GM12878 (cell line): Measurements from ENCODE around the gene RDM1. TPM values are rescaled to one million over a fixed set of nuclear protein-coding genes. Genes with fewer than 3 reads are reported as not detected.

Experiments used
- ATAC-seq: fragments of 200-7000 bp; cut with Tn5 transposase; 3 replicates; pipeline ENCODE4 v1.9.1; 2020; ENCODE audit warnings: mild to moderate bottlenecking, moderate library complexity
- BruUV-seq: library from RNA; stranded (reverse); fragments of 400-500 nt; replicated peaks from 2 replicates; lab custom pipeline; 2021; lab: Mats Ljungman, UMichigan
- CTCF ChIA-PET: fragments of 300-600 bp; sonication (Branson Sonifier 250); formaldehyde crosslinking; extraction: SDS; loops from one replicate; lab custom pipeline; 2021; ENCODE audit warnings: inconsistent platforms; lab: Yijun Ruan, JAX
- POLR2A ChIA-PET: fragments of 350-600 bp; formaldehyde crosslinking; extraction: SDS; loops from one replicate; lab custom pipeline; 2021; ENCODE audit warnings: inconsistent platforms; lab: Charles Lee
- RAD21 ChIA-PET: fragments of 300-600 bp; sonication (Branson Sonifier 250); formaldehyde crosslinking; loops from one replicate; lab custom pipeline; 2023; ENCODE audit warnings: antibody characterized with exemption; ENCODE audit not compliant: unreplicated experiment; lab: Charles Lee
- SMC1A ChIA-PET: fragments of 300-600 bp; sonication (Branson Sonifier 250); formaldehyde crosslinking; loops from one replicate; lab custom pipeline; 2023; ENCODE audit not compliant: unreplicated experiment, uncharacterized antibody; lab: Charles Lee
- DNase-seq: peaks from one replicate; pipeline ENCODE4 v3.0.0-alpha.2; 2011; ENCODE audit warnings: low read depth, low spot score
- FAIRE-seq: peaks from 3 replicates; lab custom pipeline; 2011; peaks lifted over from hg19 to GRCh38; lab: Jason Lieb, UNC
- H2AFZ ChIP-seq: 2 replicates; pipeline ENCODE4 v1.6.0; 2011; ENCODE audit warnings: low read depth, low read length, control low read depth; ENCODE audit not compliant: control insufficient read depth
- H3K27ac ChIP-seq: 2 replicates; pipeline ENCODE4 v1.5.1; 2011; ENCODE audit warnings: control low read depth; ENCODE audit not compliant: control insufficient read depth, insufficient read depth
- H3K27me3 ChIP-seq, 2 experiments: replicated peaks in 1 of 2; 2 replicates each; pipeline versions ENCODE4 v1.6.0 to v1.6.1; 2011; ENCODE audit warnings: low read length in 1 of 2; ENCODE audit not compliant: control insufficient read depth in 2 of 2, insufficient read depth in 2 of 2
- H3K36me3 ChIP-seq, 2 experiments: 2 replicates each; pipeline ENCODE4 v1.5.1; 2011; ENCODE audit warnings: low read length in 1 of 2; ENCODE audit not compliant: control insufficient read depth in 2 of 2, insufficient read depth in 2 of 2
- H3K4me1 ChIP-seq: 2 replicates; pipeline ENCODE4 v1.6.1; 2011; ENCODE audit warnings: mild to moderate bottlenecking, low read length, moderate library complexity, mixed read lengths; ENCODE audit not compliant: control insufficient read depth, insufficient read depth
- H3K4me2 ChIP-seq: 2 replicates; pipeline ENCODE4 v1.6.0; 2011; ENCODE audit warnings: control low read depth; ENCODE audit not compliant: control insufficient read depth, insufficient read depth
- H3K4me3 ChIP-seq: fragments of 200-600 bp; sonication (generic); 2 replicates; pipeline ENCODE4 v1.5.1; 2016
- H3K79me2 ChIP-seq: 2 replicates; pipeline ENCODE4 v1.6.0; 2011; ENCODE audit warnings: low read length; ENCODE audit not compliant: control insufficient read depth, insufficient read depth
- H3K9ac ChIP-seq: 2 replicates; pipeline ENCODE4 v1.8.0; 2011; ENCODE audit warnings: low read length, control low read depth, mixed read lengths; ENCODE audit not compliant: control insufficient read depth, insufficient read depth
- H3K9me3 ChIP-seq: replicated peaks from 3 replicates; pipeline ENCODE4 v1.5.1; 2011; ENCODE audit warnings: mild to moderate bottlenecking, low read length; ENCODE audit not compliant: control insufficient read depth, insufficient read depth
- H4K20me1 ChIP-seq: 2 replicates; pipeline ENCODE4 v1.6.0; 2011; ENCODE audit not compliant: control insufficient read depth, insufficient read depth
- ATF7 ChIP-seq: fragments of 450-650 bp; IDR thresholded peaks from 2 replicates; pipeline ENCODE4 v1.6.1; 2016; ENCODE audit warnings: low read depth, mild to moderate bottlenecking
- BRCA1 ChIP-seq: IDR thresholded peaks from 2 replicates; pipeline ENCODE4 v1.6.1; 2011; ENCODE audit warnings: low read depth, low read length, improper control_type of control experiment
- CBX5 ChIP-seq: sonication (generic); IDR thresholded peaks from 2 replicates; pipeline ENCODE4 v1.6.1; 2016; ENCODE audit warnings: low read depth, moderate library complexity, mild to moderate bottlenecking, inconsistent platforms
- CHD1 ChIP-seq: IDR thresholded peaks from 2 replicates; pipeline ENCODE4 v1.6.1; 2012; ENCODE audit warnings: low read depth, low read length, improper control_type of control experiment
- MTA2 ChIP-seq: fragments of 450-650 bp; IDR thresholded peaks from 2 replicates; pipeline ENCODE4 v1.6.1; 2016; ENCODE audit warnings: low read depth, mild to moderate bottlenecking, moderate library complexity
- MYC ChIP-seq: IDR thresholded peaks from 2 replicates; pipeline ENCODE4 v1.6.1; 2011; ENCODE audit warnings: mild to moderate bottlenecking, low read length, moderate library complexity, inconsistent platforms; ENCODE audit not compliant: insufficient read depth, insufficient replicate concordance, insufficient read length, severe bottlenecking
- POLR2AphosphoS5 ChIP-seq: IDR thresholded peaks from 2 replicates; pipeline ENCODE4 v1.6.1; 2011; ENCODE audit warnings: mild to moderate bottlenecking, low read length, inconsistent platforms
- ZNF384 ChIP-seq: IDR thresholded peaks from 2 replicates; pipeline ENCODE4 v1.6.1; 2012; ENCODE audit warnings: low read depth, mild to moderate bottlenecking, low read length, improper control_type of control experiment, borderline replicate concordance
- WGBS: methylation state at CpG from one replicate; pipeline ENCODE4 v1.1.6; 2016; ENCODE audit warnings: low lambda C conversion rate; ENCODE audit not compliant: insufficient replicate concordance, insufficient coverage; ENCODE audit errors: missing lambda C conversion rate; 5-methylcytosine and 5-hydroxymethylcytosine counted together
- in situ Hi-C: fragments of 300-500 bp; cut with MboI; formaldehyde crosslinking; loops from 9 replicates; pipeline ENCODE4 v1.14.3; 2018; ENCODE audit warnings: mixed read lengths
- intact Hi-C: fragments of 100-400 bp; cut with micrococcal nuclease; formaldehyde crosslinking; loops from one replicate; pipeline ENCODE4 v1.14.2; 2022; ENCODE audit not compliant: unreplicated experiment
- polyA plus RNA-seq, 11 experiments: library from polyadenylated mRNA; depleted of rRNA in 4 of 11; unstranded in 6 of 11; stranded (reverse) in 5 of 11; fragments of >200 nt; fragmentation: Nextera tagmentation in 4 of 11; fragmentation: Illumina TruSeq in 1 of 11; extraction: Ambion mirVana in 4 of 11; extraction: Trizol in 1 of 11; gene quantifications; 1 replicate in 1 of 11; 2 replicates in 10 of 11; pipeline versions ENCODE4 v1.2.1 to v1.2.3, GENCODE V29; 2011 to 2016; ENCODE audit warnings: inconsistent platforms in 2 of 11, missing spikeins in 2 of 11, low read depth in 1 of 11
- total RNA-seq, 4 experiments: library from RNA; depleted of rRNA in 3 of 4; stranded (reverse); fragments of >200 nt in 3 of 4; fragmentation: Illumina TruSeq in 1 of 4; extraction: Trizol in 1 of 4; gene quantifications; 2 replicates each; pipeline versions ENCODE4 v1.2.1 to v1.2.3, GENCODE V29; 2013 to 2021
- TF ChIP-seq, protein P1 (sequence below): IDR thresholded peaks from 2 replicates; pipeline ENCODE4 v1.6.1; 2012; ENCODE audit warnings: low read depth, low read length, improper control_type of control experiment
- TF ChIP-seq, protein P2 (sequence below): fragments of 450-650 bp; formaldehyde crosslinking; IDR thresholded peaks from 2 replicates; pipeline ENCODE4 v1.5.0; 2022; ENCODE audit warnings: mild to moderate bottlenecking, missing genetic modification characterization

RDM1 gene
- total and polyA plus RNA-seq, 10 of the 15 experiments (the other 5 are each of a cell fraction or from before 2014, with no cell fraction given) = 5.7 to 18.4 (median 10.7) TPM

DNA sequence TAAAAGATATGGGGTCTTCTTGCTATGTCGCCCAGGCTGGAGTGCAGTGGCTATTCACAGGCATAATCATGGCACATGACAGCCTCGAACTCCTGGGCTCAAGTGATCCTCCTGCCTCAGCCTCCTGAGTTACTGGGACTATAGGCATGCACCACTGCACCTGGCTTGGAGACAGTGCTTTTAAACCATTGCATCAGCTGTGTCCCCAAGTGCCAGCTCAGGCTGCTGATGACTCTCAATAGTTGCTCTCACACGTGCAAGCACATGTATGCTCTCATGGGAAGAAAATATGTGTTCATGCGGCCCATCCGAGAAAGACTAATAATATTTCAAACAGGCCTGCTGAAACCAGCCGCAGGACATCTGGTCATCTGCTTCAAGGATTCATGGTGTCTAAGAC, 42.0 kb upstream of the RDM1 start:
- WGBS = 68% methylated on average over 6 of the region's 6 CpGs
- Histone ChIP-seq H2AFZ (no peak overlapping the region), H3K4me1 (peaks cover 3% of the 10 kb centered on the region; the same call in 1 of the 2 replicates), H3K27me3 (no peaks in the 10 kb centered on the region), H3K4me3 (no peak overlapping the region), H3K4me2 (no peak overlapping the region), H3K36me3 (no peaks in the 10 kb centered on the region), H3K9me3 (no peaks in the 10 kb centered on the region), H3K9ac (no peak overlapping the region), H3K27ac (no peak overlapping the region), H4K20me1 (no peaks in the 10 kb centered on the region), H3K79me2 (no peaks in the 10 kb centered on the region)
- RAD21 ChIA-PET = interaction anchor here (1.0 to 17.2 kb wide), 5 partner anchors 10 to 176 kb away, joined by 3 to 342 read pairs (median 19); no protein-coding TSS in a partner anchor
- FAIRE-seq = no peak
- CTCF ChIA-PET = interaction anchor here (1.0 to 19.0 kb wide), 8 partner anchors 9 to 513 kb away, joined by 3 to 622 read pairs (median 6); partner anchors contain the start of gene CCL16
- no peak for ATAC-seq
- POLR2A ChIA-PET = interaction anchor here (1.0 kb wide), 1 partner anchor 11 kb away, joined by 5 read pairs; no protein-coding TSS in a partner anchor
- no peak for TF ChIP-seq ZNF384
- intact Hi-C loops (no loop called here), in situ Hi-C loops (loop anchor here (5.0 kb wide), 3 partner anchors 100 to 515 kb away; partner anchors contain the start of gene ZNHIT3)
- SMC1A ChIA-PET = interaction anchor here (0.9 to 17.2 kb wide), 6 partner anchors 10 to 177 kb away, joined by 3 to 485 read pairs (median 7); no protein-coding TSS in a partner anchor
- BruUV-seq = no TSS peak
- DNase-seq = no peak

DNA sequence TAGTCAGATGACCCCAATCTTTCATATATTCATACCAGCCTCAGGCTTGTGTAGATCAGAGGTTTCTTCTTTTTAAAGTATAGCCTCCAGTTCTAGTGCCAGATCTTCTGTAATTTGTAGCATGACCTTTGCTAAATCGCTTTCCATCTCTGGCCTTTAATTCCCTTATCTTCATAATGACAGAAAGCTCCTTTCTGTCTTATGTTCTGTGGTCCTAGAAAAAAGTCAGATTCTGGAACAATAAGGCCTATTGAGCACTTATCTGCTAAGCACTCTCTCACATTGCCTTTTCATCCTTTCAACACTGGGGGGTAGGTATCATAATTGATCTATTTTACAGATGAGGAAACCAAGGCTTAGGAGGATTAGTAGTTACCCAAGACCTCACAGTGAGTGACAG, 41.5 kb upstream of the RDM1 start:
- H3K9ac ChIP-seq = no peak overlapping the region
- H3K27ac ChIP-seq = no peak overlapping the region
- RAD21 ChIA-PET = interaction anchor here (1.4 to 17.2 kb wide), 4 partner anchors 9 to 183 kb away, joined by 3 to 342 read pairs (median 11); partner anchors contain the start of gene CCL16
- no peaks in the 10 kb centered on the region for H3K36me3 ChIP-seq
- 42% methylated on average over 1 of the region's 1 CpG for WGBS
- CTCF ChIA-PET = interaction anchor here (1.1 to 19.0 kb wide), 7 partner anchors 10 to 510 kb away, joined by 3 to 622 read pairs (median 24); partner anchors contain the start of genes CCL15 and CCL16
- no peak overlapping the region for H2AFZ ChIP-seq
- DNase-seq = no peak
- BruUV-seq = no TSS peak
- no peaks in the 10 kb centered on the region for H4K20me1 ChIP-seq
- no peaks in the 10 kb centered on the region for H3K79me2 ChIP-seq
- no peak for ATAC-seq
- intact Hi-C loops = no loop called here
- POLR2A ChIA-PET = no interaction called here
- no peaks in the 10 kb centered on the region for H3K27me3 ChIP-seq
- TF ChIP-seq POLR2AphosphoS5 (no peak), ATF7 (no peak), MTA2 (no peak), MYC (no peak), BRCA1 (no peak), CHD1 (no peak), CBX5 (no peak)
- TF ChIP-seq, protein P1, sequence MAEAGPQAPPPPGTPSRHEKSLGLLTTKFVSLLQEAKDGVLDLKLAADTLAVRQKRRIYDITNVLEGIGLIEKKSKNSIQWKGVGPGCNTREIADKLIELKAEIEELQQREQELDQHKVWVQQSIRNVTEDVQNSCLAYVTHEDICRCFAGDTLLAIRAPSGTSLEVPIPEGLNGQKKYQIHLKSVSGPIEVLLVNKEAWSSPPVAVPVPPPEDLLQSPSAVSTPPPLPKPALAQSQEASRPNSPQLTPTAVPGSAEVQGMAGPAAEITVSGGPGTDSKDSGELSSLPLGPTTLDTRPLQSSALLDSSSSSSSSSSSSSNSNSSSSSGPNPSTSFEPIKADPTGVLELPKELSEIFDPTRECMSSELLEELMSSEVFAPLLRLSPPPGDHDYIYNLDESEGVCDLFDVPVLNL = no peak
- TF ChIP-seq, protein P2, sequence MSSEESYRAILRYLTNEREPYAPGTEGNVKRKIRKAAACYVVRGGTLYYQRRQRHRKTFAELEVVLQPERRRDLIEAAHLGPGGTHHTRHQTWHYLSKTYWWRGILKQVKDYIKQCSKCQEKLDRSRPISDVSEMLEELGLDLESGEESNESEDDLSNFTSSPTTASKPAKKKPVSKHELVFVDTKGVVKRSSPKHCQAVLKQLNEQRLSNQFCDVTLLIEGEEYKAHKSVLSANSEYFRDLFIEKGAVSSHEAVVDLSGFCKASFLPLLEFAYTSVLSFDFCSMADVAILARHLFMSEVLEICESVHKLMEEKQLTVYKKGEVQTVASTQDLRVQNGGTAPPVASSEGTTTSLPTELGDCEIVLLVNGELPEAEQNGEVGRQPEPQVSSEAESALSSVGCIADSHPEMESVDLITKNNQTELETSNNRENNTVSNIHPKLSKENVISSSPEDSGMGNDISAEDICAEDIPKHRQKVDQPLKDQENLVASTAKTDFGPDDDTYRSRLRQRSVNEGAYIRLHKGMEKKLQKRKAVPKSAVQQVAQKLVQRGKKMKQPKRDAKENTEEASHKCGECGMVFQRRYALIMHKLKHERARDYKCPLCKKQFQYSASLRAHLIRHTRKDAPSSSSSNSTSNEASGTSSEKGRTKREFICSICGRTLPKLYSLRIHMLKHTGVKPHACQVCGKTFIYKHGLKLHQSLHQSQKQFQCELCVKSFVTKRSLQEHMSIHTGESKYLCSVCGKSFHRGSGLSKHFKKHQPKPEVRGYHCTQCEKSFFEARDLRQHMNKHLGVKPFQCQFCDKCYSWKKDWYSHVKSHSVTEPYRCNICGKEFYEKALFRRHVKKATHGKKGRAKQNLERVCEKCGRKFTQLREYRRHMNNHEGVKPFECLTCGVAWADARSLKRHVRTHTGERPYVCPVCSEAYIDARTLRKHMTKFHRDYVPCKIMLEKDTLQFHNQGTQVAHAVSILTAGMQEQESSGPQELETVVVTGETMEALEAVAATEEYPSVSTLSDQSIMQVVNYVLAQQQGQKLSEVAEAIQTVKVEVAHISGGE (CRISPR knock-in tag) = no peak
- TF ChIP-seq, all 136 proteins: peak for 0
- no peak overlapping the region for H3K4me2 ChIP-seq
- H3K9me3 ChIP-seq = no peaks in the 10 kb centered on the region
- no peak overlapping the region for H3K4me3 ChIP-seq
- in situ Hi-C loops = loop anchor here (5.0 kb wide), 3 partner anchors 100 to 515 kb away; partner anchors contain the start of gene ZNHIT3
- SMC1A ChIA-PET = interaction anchor here (1.2 to 17.2 kb wide), 7 partner anchors 10 to 178 kb away, joined by 4 to 485 read pairs (median 7); partner anchors contain the start of gene CCL3
- no peaks in the 10 kb centered on the region; the same call in 1 of the 2 replicates for H3K4me1 ChIP-seq
- FAIRE-seq = no peak
